ENCODE data around the gene BICC1.

Gene BICC1

DNA sequence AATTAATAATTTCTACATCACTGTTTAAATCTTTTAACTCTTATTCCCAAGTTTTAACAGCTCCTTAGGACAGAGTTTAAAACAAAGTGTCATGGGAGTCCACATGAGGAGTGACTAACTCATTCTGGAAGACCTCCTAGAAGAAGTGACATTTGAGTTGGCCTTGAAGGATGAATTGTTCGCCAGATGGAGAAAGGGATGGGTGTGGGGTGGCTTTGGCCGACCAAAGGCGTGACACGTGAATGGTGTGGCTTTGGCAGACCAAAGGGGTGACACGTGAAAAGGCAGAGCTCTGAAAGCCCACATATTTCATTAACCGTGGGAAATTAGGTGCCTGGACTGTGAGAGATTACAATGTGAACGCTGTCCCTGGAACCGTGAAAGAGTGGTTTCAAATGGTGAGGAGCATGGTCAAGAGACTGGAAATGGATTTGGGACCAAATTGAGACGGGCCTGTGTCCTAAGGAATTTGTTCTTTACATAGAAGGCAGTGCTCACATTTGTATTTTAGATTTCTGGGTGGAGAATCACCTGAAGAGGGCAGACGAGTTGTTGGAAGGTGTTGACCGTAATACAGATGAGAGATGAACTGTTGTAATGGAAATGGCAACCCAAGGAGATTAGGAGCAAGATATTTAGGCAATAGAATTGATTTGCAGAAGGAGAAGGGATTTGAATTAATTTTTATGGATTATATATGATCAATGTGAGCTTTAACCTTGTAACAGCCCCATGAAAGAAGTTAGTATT lies 228.1 kb downstream of the BICC1 start:
- no peak for DNase-seq

- DNase-seq: no peak
These were observed 229.0 kb downstream of the BICC1 start for GRCh38 chr10:58741673-58742072.

DNA sequence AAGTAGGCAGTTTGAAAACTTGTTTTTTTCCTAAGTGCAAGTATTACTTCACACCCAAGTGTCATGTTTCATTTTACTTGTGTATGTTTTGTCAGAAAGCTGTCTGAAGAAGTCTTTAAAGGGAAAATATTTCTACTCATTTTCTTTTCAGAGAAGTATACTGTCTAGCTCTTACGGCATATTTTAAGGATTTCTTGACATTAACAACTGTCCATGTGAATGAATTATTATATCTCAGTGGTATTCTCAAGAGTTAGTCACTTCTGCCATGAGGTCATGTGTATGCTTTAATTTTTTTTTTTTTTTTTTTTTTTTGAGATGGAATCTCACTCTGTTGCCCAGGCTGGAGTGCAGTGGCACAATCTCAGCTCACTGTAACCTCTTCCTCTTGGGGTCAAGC lies 229.5 kb downstream of the BICC1 start:
- no peak for DNase-seq

GRCh38 chr10:58743466-58744115 lies 230.9 kb downstream of the BICC1 start:
- DNase-seq: peak in 4 of 56 donors; percentile 0 to 8 (median 2)

DNA sequence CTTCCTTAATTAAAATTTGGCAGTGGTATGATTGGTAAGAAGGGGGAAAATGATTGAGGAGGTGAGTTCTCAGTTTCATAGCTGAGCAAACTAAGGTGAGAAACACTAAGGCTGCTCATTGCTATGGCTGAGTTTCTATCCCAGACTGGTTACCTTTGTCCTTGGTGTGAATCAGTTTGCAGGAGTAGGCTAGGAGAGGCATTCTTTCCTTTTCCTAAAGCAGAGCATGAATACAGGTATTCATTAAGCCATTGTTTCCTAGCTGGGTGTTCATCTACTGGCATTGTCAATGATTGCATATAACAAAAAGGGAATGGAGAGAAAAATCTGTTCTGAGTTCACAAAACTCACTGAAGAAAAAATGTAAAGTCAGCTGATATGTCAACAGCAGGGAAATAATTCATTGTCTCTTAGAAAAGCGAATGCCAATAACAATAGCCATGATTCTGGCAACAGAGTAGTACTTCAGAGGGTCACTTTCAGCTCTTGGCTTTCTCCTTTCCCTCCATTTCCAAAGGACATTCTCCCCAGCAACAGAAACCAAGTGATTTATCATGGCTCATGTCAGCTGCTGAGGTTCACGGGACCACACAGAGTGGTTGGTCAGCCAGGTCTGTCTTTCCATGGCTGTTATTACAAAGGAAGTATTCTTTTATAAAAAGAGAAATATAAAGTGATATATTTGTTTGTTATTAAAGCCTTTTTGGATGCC lies 234.0 kb downstream of the BICC1 start:
- DNase-seq: no peak

DNA sequence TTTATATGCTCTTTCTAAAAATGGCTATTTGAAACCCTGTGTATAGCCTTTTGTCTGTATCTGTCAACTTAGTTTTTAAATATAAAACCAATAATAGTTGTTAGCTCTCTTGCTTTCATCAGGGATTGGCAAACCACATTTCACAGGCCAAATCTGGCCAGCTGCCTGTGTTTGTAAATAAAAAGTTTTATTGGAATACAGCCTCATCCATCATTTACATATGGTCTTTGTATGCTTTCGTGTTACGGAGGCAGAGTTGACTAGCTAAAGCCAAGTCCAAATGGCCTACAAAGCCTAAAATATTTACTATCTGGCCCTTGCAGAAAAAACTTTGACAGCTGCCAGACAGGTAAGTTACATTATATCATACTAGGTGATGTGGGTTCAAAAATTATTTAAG lies 235.0 kb downstream of the BICC1 start:
- DNase-seq: no peak

GRCh38 chr10:58752665-58753064 lies 240.0 kb downstream of the BICC1 start:
- no peak for DNase-seq

DNA sequence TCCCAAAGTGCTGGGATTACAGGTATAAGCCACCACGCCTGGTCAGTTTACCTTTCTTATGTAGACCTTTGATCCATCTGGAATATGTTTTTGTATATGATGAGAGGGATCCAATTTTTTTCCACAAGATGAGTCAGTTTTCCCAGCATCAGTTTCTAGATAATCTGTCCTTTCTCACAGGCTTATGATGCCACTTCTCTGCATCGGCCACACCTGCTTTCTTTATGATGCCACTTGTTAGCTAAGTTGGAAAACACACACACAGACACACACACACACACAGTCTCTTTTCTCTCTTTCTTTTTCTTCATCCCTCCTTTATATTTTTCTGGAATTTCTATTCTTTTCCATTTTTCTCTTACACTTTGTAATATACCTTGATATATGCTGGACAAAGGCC lies 240.8 kb downstream of the BICC1 start:
- no peak for DNase-seq

DNA sequence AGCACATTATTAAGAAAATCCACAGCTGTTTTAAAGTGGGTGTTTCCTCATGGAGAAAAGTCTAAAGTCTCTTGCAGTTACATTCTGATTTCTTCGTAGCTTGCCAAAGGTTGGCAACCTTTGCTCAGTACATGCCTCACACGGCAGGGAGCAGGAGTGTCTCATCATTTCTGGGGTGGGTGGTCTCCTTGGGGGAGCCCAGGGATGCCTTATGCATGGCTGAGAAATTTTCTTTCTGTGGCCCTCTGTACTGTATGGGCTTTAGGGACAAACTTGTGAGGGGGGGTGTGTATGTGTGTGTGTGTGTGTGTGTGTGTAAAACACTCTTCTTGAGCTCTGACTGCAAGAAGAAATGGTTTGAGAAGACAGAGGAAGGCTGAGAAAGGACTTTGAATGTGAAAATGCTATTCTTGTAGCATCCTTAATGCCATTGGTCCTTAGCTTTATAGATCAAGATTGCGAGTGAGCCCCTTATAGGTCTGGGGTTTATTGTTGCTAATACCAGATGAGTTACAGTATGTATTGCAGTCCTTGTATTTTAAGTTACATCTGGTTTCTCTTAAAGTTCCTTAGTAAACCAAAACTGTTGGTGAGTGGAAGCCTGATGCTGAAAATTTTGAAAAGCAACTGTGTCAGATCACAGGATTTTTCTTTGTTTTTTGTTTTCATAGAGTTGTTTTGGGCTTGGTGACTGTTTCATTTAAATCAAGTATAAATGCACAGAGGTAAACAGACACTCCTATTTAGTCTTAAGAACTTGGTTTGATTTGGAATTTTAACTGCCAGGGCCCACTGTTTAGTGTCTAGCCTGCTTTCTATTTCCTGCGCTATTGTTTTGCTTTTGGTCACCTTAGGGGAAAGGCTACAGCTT lies 242.0 kb downstream of the BICC1 start:
- DNase-seq: no peak

- no peak for DNase-seq
These were observed 242.6 kb downstream of the BICC1 start for GRCh38 chr10:58755340-58755610.

DNA sequence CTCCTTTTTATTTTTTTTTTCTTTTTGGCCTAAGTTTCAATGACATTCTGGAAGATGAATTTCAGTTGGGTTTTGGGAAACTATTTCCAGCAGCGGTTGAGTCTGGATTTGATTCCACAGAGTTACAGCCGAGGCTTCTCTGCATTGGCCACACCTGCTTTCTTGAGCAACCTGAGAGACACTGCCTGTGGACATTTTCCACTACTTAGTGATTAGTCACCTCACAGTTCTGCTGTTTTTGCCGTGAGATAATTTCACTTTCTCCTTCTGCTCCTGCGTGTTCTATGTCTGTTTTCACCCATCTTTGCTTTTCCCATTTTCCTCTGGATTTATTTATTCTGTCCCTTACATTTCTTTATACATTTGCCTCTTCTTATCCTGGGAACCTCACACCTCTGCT lies 243.0 kb downstream of the BICC1 start:
- no peak for DNase-seq

DNA sequence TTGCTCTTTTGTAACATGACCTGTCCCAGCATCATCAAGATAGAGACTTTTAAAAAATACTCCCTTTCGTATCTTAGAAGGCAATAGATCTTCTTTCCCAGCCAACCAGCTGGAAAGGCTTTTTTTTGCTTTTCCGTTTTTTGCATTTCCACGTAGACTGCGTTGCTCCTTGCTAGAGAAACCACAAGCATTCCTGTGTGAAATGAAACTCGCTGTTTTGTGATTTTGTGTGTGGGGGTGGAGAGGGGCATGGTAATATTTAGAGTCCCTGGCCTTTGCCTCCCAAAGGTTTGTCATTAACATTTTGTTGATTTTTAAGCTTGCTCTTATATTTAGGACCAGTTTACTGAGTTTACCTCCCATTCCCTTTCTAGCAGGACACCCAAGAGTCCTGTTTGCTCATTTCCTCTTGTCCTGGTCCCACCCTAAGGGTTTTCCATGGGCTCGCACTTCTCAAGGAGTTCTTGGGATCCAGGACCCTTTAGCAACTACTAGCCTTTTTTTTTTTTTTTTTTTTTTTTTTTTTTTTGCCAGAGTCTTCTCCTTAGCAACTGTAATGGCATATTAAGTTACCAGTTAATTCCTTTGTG lies 243.6 kb downstream of the BICC1 start:
- DNase-seq: no peak

DNA sequence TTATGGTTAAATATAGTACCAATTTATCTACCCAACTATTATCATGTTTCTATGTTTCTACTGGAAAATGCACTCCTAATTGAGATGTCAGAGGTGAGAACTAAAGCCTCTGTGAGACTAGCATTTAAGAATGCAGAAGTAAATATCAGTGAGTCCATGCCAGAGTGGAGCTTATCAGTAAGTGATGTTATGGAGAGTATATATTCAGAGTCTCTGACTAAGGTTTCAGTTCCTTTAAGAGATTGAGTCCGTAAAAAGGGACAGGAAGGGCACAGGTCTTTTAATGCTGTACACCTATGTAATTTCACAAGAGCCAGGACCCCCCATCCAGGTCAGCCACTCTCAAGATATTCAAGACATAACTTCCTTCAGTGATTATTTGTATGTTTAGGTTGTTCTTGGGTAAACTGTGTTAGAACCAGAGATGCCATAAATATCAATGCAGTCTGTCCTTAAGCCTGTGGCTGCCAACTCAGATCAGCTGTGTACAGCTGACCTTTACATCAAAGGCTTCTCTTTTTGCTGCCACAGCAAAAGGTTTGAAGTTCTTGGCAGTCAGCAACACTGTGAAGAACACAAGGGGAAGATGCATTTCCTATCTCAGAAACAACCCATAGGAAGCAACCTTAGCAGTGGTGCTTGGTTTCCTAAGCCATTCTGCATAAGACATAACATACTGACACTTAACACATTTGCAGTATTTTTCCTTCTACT lies 244.8 kb downstream of the BICC1 start:
- no peak for DNase-seq

GRCh38 chr10:58758321-58758720 lies 245.6 kb downstream of the BICC1 start:
- no peak for DNase-seq

DNA sequence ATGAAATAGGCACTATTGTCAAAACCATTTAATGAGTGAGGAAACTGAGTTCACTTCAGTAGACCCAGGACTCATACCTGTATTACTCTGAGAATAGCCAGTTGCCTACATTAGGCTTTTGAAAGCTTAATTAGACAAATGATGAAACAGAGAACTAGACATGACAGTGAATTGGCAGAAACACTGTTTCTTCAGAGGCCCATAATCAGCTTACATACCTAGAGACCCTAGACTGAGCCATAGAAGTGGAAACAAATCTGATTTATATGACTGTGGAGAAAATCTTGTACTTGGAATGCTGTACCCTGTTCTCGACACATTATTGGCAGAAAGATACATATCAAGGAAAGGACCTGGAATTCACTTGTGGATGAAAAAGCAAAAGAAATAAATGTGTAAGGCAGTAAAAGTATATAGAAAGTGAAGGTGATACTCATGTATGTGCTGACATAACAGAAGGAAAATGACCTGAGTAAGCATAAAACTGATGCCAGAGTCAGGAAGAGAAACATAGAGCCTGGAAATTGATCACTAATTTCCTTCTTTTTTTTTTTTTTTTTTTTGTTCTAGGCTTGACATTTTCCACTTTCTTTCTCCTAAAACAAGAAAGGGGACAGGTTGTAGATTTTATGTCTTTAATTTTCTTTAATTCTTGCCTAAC lies 251.5 kb downstream of the BICC1 start:
- no peak for DNase-seq

GRCh38 chr10:58765910-58766309 lies 253.2 kb downstream of the BICC1 start:
- no peak for DNase-seq

- no peak for DNase-seq
These were observed 255.0 kb downstream of the BICC1 start for GRCh38 chr10:58767652-58768051.

DNA sequence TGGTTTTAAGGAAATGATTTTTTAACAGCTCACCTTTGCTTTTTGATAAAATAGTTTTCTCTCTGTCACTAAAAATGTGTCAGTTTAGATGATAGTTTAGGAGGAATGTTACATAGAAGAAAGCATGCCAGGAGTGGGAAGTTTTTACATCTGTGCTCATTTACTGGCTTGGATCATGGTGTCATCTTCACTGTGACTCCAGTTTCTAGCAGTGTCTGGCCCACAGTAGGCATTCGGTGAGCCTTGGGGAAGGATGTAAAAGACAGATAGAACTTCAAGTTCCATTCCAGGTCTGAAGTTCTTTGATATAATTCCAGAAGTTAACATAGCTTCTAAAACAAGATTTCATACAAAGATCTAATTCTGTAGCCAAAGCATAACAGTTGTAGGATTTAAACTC lies 259.2 kb downstream of the BICC1 start:
- DNase-seq: no peak

DNA sequence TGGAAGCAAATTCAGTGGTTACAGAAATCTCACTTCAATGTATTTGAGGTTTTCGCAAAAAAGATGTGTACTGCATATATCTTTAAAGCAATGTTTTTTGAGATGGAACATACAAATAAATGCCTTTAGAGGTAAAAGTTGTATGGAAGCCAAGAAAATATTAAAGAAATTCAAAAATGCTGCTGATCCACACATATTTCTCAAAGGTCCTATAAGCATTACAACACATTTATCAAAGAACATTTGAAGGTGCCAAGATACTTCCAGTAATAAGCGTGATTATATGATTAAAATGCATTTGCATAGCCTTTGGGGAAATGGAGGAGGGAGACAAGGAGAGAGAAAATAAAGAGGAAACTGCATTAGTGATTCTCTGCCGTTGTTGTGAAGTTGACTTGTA lies 260.1 kb downstream of the BICC1 start:
- no peak for DNase-seq

DNA sequence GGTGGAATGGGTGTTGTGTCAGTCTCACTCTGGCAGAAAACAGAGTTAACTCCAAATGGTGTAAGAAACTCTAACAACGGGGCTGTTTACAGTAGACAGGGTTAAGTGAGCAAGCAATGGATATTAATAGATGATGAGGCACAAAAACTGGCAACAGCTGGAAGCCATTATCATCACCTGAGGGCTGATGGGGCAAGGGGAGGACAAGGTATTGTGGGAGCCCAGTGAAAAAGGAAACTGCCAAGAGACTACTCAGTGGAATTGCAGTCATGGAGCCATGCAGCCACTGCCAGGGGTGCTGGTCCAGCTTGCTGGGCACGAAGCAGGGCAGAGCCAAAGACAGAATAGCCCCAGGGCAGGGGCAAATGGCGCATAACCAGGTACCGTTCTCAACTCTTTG lies 260.7 kb downstream of the BICC1 start:
- DNase-seq: no peak

Data from amygdala (tissue), 56 donors.